ENCODE results near the gene EIF5. TPM values are rescaled to one million over a fixed set of nuclear protein-coding genes. Genes with fewer than 3 reads are reported as not detected.

EIF5 gene
- polyA plus RNA-seq, 1 donor (not counting 4 experiments of a cell fraction or from before 2014, with no cell fraction given), result 221 TPM

- TF ChIP-seq, protein P1, sequence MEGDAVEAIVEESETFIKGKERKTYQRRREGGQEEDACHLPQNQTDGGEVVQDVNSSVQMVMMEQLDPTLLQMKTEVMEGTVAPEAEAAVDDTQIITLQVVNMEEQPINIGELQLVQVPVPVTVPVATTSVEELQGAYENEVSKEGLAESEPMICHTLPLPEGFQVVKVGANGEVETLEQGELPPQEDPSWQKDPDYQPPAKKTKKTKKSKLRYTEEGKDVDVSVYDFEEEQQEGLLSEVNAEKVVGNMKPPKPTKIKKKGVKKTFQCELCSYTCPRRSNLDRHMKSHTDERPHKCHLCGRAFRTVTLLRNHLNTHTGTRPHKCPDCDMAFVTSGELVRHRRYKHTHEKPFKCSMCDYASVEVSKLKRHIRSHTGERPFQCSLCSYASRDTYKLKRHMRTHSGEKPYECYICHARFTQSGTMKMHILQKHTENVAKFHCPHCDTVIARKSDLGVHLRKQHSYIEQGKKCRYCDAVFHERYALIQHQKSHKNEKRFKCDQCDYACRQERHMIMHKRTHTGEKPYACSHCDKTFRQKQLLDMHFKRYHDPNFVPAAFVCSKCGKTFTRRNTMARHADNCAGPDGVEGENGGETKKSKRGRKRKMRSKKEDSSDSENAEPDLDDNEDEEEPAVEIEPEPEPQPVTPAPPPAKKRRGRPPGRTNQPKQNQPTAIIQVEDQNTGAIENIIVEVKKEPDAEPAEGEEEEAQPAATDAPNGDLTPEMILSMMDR (optimal IDR thresholded peaks at IDR 0.05 in 1 of 3, IDR thresholded peaks at IDR 0.05 in 1 of 3, conservative IDR thresholded peaks at IDR 0.05 in 1 of 3; ENCODE audit: extremely low read depth in 1 of 3, insufficient read depth in 2 of 3, low read length in 3 of 3), result no peak
- no peak for TF ChIP-seq EZH2 (IDR thresholded peaks at IDR 0.05; ENCODE audit: low read length)
- Histone ChIP-seq H3K9me1 (ENCODE audit: control insufficient read depth, extremely low read depth, insufficient read depth, low read length) (no peaks in the 10 kb centered on the region), H3K36me3 (ENCODE audit: control insufficient read depth in 2 of 2, extremely low read depth in 1 of 2, insufficient read depth in 2 of 2, low read length in 2 of 2) (no peaks in the 10 kb centered on the region), H3K9me3 (ENCODE audit: control insufficient read depth, low read depth, low read length) (peaks cover 2% of the 10 kb centered on the region), H4K20me1 (ENCODE audit: control insufficient read depth, extremely low read depth, insufficient read depth, low read length) (no peaks in the 10 kb centered on the region), H3K27me3 (ENCODE audit: control insufficient read depth, extremely low read depth, insufficient read depth, low read length) (no peaks in the 10 kb centered on the region), H3K4me1 (ENCODE audit: control insufficient read depth, extremely low read depth, insufficient read depth, low read length) (peaks cover 14% of the 10 kb centered on the region), H3K9ac (ENCODE audit: control insufficient read depth, extremely low read depth, insufficient read depth, low read length) (no peak overlapping the region), H3K79me2 (ENCODE audit: control insufficient read depth, insufficient read depth, low read length) (no peaks in the 10 kb centered on the region), H2AFZ (ENCODE audit: control insufficient read depth, low read length) (no peak overlapping the region), H3K27ac (ENCODE audit: control insufficient read depth, insufficient read depth, low read length) (peak overlapping the region; percentile 55), H3K4me2 (ENCODE audit: control insufficient read depth, extremely low read depth, insufficient read depth, low read depth, low read length) (peak overlapping the region; percentile 22), H3K4me3 (ENCODE audit: control insufficient read depth in 2 of 3, extremely low read depth in 1 of 3, insufficient read depth in 2 of 3, low read depth in 1 of 3, low read length in 3 of 3) (no peak overlapping the region)
- DNase-seq (ENCODE audit: low read depth, low spot score) (peak; percentile 84), FAIRE-seq (peak; percentile 96)
- dilution Hi-C loops (cut with MboI; ENCODE audit: extremely low pct_ligation_motif_present, low sequenced_read_pairs), result no loop called here
Measured at GRCh38 chr14:103372552-103373304, 38.7 kb downstream of the EIF5 start.

DNA sequence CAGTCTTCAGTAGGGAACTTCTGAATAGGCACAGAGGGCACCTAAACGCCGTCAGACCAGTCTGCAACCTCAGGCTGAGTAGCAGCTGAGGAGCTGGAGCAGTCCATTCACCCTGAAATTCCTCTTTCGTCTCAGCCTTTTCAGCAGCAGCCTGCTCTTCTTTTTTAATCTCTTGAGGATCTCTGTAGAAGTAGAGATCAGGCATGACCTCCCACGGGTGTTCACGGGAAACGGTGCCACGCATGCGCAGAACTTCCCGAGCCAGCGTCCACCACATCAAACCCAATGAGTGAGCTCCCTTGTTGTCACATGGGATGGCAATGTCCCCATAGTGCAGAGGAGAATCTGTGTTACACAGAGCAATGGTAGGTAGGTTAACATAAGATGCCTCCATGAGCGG lies 40.1 kb downstream of the EIF5 start:
- dilution Hi-C loops (cut with MboI; ENCODE audit: extremely low pct_ligation_motif_present, low sequenced_read_pairs), result no loop called here

More for the DNA sequence above, 40.1 kb downstream of the EIF5 start:
- TF ChIP-seq EZH2 (IDR thresholded peaks at IDR 0.05; ENCODE audit: low read length), result no peak
- TF ChIP-seq, protein P1 (optimal IDR thresholded peaks at IDR 0.05 in 1 of 3, IDR thresholded peaks at IDR 0.05 in 1 of 3, conservative IDR thresholded peaks at IDR 0.05 in 1 of 3; ENCODE audit: extremely low read depth in 1 of 3, insufficient read depth in 2 of 3, low read length in 3 of 3), result no peak
- H3K4me2 ChIP-seq (ENCODE audit: control insufficient read depth, extremely low read depth, insufficient read depth, low read depth, low read length), result no peak overlapping the region
- H3K79me2 ChIP-seq (ENCODE audit: control insufficient read depth, insufficient read depth, low read length), result no peaks in the 10 kb centered on the region
- H3K9ac ChIP-seq (ENCODE audit: control insufficient read depth, extremely low read depth, insufficient read depth, low read length), result no peak overlapping the region
- H3K27ac ChIP-seq (ENCODE audit: control insufficient read depth, insufficient read depth, low read length), result no peak overlapping the region
- H3K36me3 ChIP-seq (ENCODE audit: control insufficient read depth in 2 of 2, extremely low read depth in 1 of 2, insufficient read depth in 2 of 2, low read length in 2 of 2), result no peaks in the 10 kb centered on the region
- no peaks in the 10 kb centered on the region for H3K9me1 ChIP-seq (ENCODE audit: control insufficient read depth, extremely low read depth, insufficient read depth, low read length)
- no peak for DNase-seq (ENCODE audit: low read depth, low spot score)
- no peaks in the 10 kb centered on the region for H4K20me1 ChIP-seq (ENCODE audit: control insufficient read depth, extremely low read depth, insufficient read depth, low read length)
- peaks cover 14% of the 10 kb centered on the region for H3K4me1 ChIP-seq (ENCODE audit: control insufficient read depth, extremely low read depth, insufficient read depth, low read length)
- H3K9me3 ChIP-seq (ENCODE audit: control insufficient read depth, low read depth, low read length), result peaks cover 2% of the 10 kb centered on the region
- no peak overlapping the region for H3K4me3 ChIP-seq (ENCODE audit: control insufficient read depth in 2 of 3, extremely low read depth in 1 of 3, insufficient read depth in 2 of 3, low read depth in 1 of 3, low read length in 3 of 3)
- no peak overlapping the region for H2AFZ ChIP-seq (ENCODE audit: control insufficient read depth, low read length)
- no peaks in the 10 kb centered on the region for H3K27me3 ChIP-seq (ENCODE audit: control insufficient read depth, extremely low read depth, insufficient read depth, low read length)
- FAIRE-seq, result no peak

Measured in keratinocyte (primary cell).